Panc1 (cell line): ENCODE measurements around the gene DCN. TPM values are rescaled to one million over a fixed set of nuclear protein-coding genes. Genes with fewer than 3 reads are reported as not detected.

Experiments used
- ATAC-seq: fragments of 200-7000 bp; cut with Tn5 transposase; 2 replicates; pipeline ENCODE4 v1.9.1; 2020; ENCODE audit warnings: mild to moderate bottlenecking, moderate library complexity
- BruUV-seq: library from RNA; stranded (reverse); fragments of 400-500 nt; replicated peaks from 2 replicates; lab custom pipeline; 2021; lab: Mats Ljungman, UMichigan
- CTCF ChIA-PET: fragments of 300-600 bp; sonication (Branson Sonifier 250); formaldehyde crosslinking; loops from one replicate; lab custom pipeline; 2022; ENCODE audit warnings: antibody characterized with exemption; lab: Charles Lee
- POLR2A ChIA-PET: fragments of 300-600 bp; sonication (Branson Sonifier 250); formaldehyde crosslinking; loops from one replicate; lab custom pipeline; 2022; ENCODE audit warnings: antibody characterized with exemption; lab: Charles Lee
- DNase-seq: peaks from one replicate; pipeline ENCODE4 v3.0.0-alpha.2; 2010; ENCODE audit warnings: low read depth, low spot score
- H3K27ac ChIP-seq: 2 replicates; pipeline ENCODE4 v1.5.1; 2011; ENCODE audit warnings: mild to moderate bottlenecking, low read length, inconsistent platforms
- H3K27me3 ChIP-seq: fragments of 200-500 bp; sonication (Bioruptor generic); 2 replicates; pipeline ENCODE4 v1.6.0; 2014; ENCODE audit warnings: low read length, inconsistent platforms; ENCODE audit not compliant: control insufficient read depth, insufficient read depth
- H3K36me3 ChIP-seq: fragments of 200-500 bp; sonication (Bioruptor generic); 2 replicates; pipeline ENCODE4 v1.5.1; 2014; ENCODE audit warnings: inconsistent platforms, mild to moderate bottlenecking, low read length, moderate library complexity; ENCODE audit not compliant: control insufficient read depth, insufficient read depth
- H3K4me1 ChIP-seq: 2 replicates; pipeline ENCODE4 v1.5.1; 2011; ENCODE audit warnings: inconsistent platforms, mild to moderate bottlenecking, low read length, moderate library complexity; ENCODE audit not compliant: control insufficient read depth, insufficient read depth
- H3K4me3 ChIP-seq, 2 experiments: 2 replicates each; pipeline ENCODE4 v1.5.1; 2011 to 2012; ENCODE audit warnings: low read depth in 2 of 2, low read length in 2 of 2, mild to moderate bottlenecking in 2 of 2, inconsistent platforms in 1 of 2, moderate library complexity in 1 of 2
- H3K9me3 ChIP-seq: fragments of 200-500 bp; sonication (Bioruptor generic); 2 replicates; pipeline ENCODE4 v1.5.1; 2014; ENCODE audit warnings: low read depth, mild to moderate bottlenecking, inconsistent platforms, low read length, moderate library complexity; ENCODE audit not compliant: control insufficient read depth, insufficient read depth
- CTCF ChIP-seq: fragments of 450-650 bp; IDR thresholded peaks from 2 replicates; pipeline ENCODE4 v1.5.1; 2017; ENCODE audit warnings: mild to moderate bottlenecking
- POLR2AphosphoS5 ChIP-seq: IDR thresholded peaks from 2 replicates; pipeline ENCODE4 v1.6.1; 2012; ENCODE audit warnings: mild to moderate bottlenecking, low read depth, low read length, moderate library complexity
- REST ChIP-seq, 2 experiments: IDR thresholded peaks; 2 replicates each; pipeline ENCODE4 v1.6.1; 2011 to 2012; ENCODE audit warnings: low read depth in 2 of 2, control low read depth in 1 of 2, low read length in 1 of 2, mild to moderate bottlenecking in 1 of 2, moderate library complexity in 1 of 2; ENCODE audit not compliant: insufficient read depth in 1 of 2
- SIN3A ChIP-seq: IDR thresholded peaks from 2 replicates; pipeline ENCODE4 v1.6.1; 2012; ENCODE audit warnings: low read depth, mild to moderate bottlenecking, low read length, moderate library complexity, borderline replicate concordance; ENCODE audit not compliant: insufficient read depth
- TCF7L2 ChIP-seq: IDR thresholded peaks from 2 replicates; pipeline ENCODE4 v1.6.1; 2011; ENCODE audit warnings: mild to moderate bottlenecking, low read depth, low read length, inconsistent platforms
- in situ Hi-C: cut with HindIII; loops from 2 replicates; pipeline ENCODE4 v1.10.0; 2016; ENCODE audit warnings: low sequenced_read_pairs, low pct_unique_long_range_greater_than_20kb
- intact Hi-C: fragments of 100-400 bp; cut with micrococcal nuclease; formaldehyde crosslinking; loops from one replicate; pipeline ENCODE4 v1.10.0; 2022; ENCODE audit not compliant: unreplicated experiment
- total RNA-seq: library from RNA; stranded (reverse); gene quantifications from one replicate; pipeline ENCODE4 v1.2.1, GENCODE V29; 2021; ENCODE audit not compliant: unreplicated experiment

Gene DCN
- total RNA-seq, 1 experiment from 2014 or later: 1.9 TPM

- Histone ChIP-seq H3K27me3 (no peaks in the 10 kb centered on the region), H3K36me3 (no peaks in the 10 kb centered on the region), H3K4me3 (no peak overlapping the region), H3K27ac (no peak overlapping the region), H3K9me3 (no peaks in the 10 kb centered on the region), H3K4me1 (no peaks in the 10 kb centered on the region)
- in situ Hi-C loops (no loop called here), intact Hi-C loops (no loop called here)
- ChIA-PET POLR2A (no interaction called here), CTCF (no interaction called here)
- no peak for TF ChIP-seq TCF7L2
- TF ChIP-seq SIN3A: no peak
- TF ChIP-seq REST (IDR thresholded peaks at IDR 0.05; ENCODE audit: insufficient read depth in 1 of 2, low read depth in 2 of 2, low read length in 1 of 2): no peak
- TF ChIP-seq POLR2AphosphoS5: no peak
- TF ChIP-seq CTCF: no peak
- no peak for DNase-seq
- ATAC-seq: no peak
- no TSS peak for BruUV-seq
These were observed 26.6 kb downstream of the DCN start for GRCh38 chr12:91155990-91156389.

GRCh38 chr12:91154131-91154530, 28.5 kb downstream of the DCN start:
- Histone ChIP-seq H3K4me1 (no peaks in the 10 kb centered on the region), H3K4me3 (no peak overlapping the region), H3K9me3 (no peaks in the 10 kb centered on the region), H3K36me3 (no peaks in the 10 kb centered on the region), H3K27ac (no peak overlapping the region), H3K27me3 (no peaks in the 10 kb centered on the region)
- DNase-seq: no peak
- intact Hi-C loops (no loop called here), in situ Hi-C loops (no loop called here)
- TF ChIP-seq CTCF (no peak), TCF7L2 (no peak), POLR2AphosphoS5 (no peak), REST (IDR thresholded peaks at IDR 0.05; ENCODE audit: insufficient read depth in 1 of 2, low read depth in 2 of 2, low read length in 1 of 2) (no peak), SIN3A (no peak)
- POLR2A ChIA-PET: no interaction called here
- no peak for ATAC-seq
- BruUV-seq: no TSS peak
- CTCF ChIA-PET: no interaction called here
